Left lung (tissue), 10 donors: ENCODE data around the gene DHRSX. TPM values are rescaled to one million over a fixed set of nuclear protein-coding genes. Genes with fewer than 3 reads are reported as not detected.

Experiments
- ATAC-seq: fragments of 200-7000 bp; cut with Tn5 transposase; one replicate; pipeline ENCODE4 v1.9.1; 2020; ENCODE audit warnings: moderate library complexity
- DNase-seq, 4 donors: peaks; one replicate each; pipeline ENCODE4 v3.0.0-alpha.2; 2013 to 2020
- H3K27ac ChIP-seq, 2 donors: fragments of 200-600 bp; sonication (generic) in 1 of 2; one replicate each; pipeline versions ENCODE4 v1.5.0 to v1.8.0; 2020 to 2021
- H3K27me3 ChIP-seq, 2 donors: fragments of 200-600 bp; sonication (generic) in 1 of 2; one replicate each; pipeline versions ENCODE4 v1.5.0 to v1.8.0; 2020 to 2021
- H3K36me3 ChIP-seq, 2 donors: fragments of 200-600 bp; sonication (generic) in 1 of 2; one replicate each; pipeline versions ENCODE4 v1.5.0 to v1.8.0; 2020 to 2021
- H3K4me1 ChIP-seq, 2 donors: fragments of 200-600 bp; one replicate each; pipeline ENCODE4 v1.8.0; 2021
- H3K4me3 ChIP-seq, 2 donors: fragments of 200-600 bp; sonication (generic) in 1 of 2; one replicate each; pipeline versions ENCODE4 v1.5.0 to v1.8.0; 2020 to 2021; ENCODE audit warnings: mild to moderate bottlenecking in 1 of 2
- H3K9me3 ChIP-seq, 2 donors: fragments of 200-600 bp; sonication (generic) in 1 of 2; one replicate each; pipeline versions ENCODE4 v1.5.0 to v1.8.0; 2020 to 2021
- intact Hi-C, 2 donors: fragments of 100-400 bp; cut with DNase I; formaldehyde crosslinking; loops; one replicate each; pipeline versions ENCODE4 v1.11.2 to v1.14.2; 2022
- polyA plus RNA-seq, 6 donors: library from polyadenylated mRNA; unstranded; fragments of 120-200 nt; gene quantifications; one replicate each; pipeline ENCODE4 v1.2.1, GENCODE V29; 2013; ENCODE audit not compliant: insufficient read length in 6 of 6
- total RNA-seq, 2 donors: library from RNA; stranded (reverse); fragmentation: NEBNext Ultra II Directional; extraction: Animal tissue kit (Norgen Biotek cat#: 25700); gene quantifications; one replicate each; pipeline ENCODE4 v1.2.1, GENCODE V29; 2021
- TF ChIP-seq, protein P1 (sequence below), 2 donors: fragments of 200-600 bp; sonication (generic) in 1 of 2; IDR thresholded peaks; one replicate each; pipeline versions ENCODE4 v1.5.0 to v1.8.0; 2021; ENCODE audit warnings: antibody characterized with exemption in 2 of 2
- donor health status: DM: no; HTN: yes; CAD: no.
- donor health status: DM: no; HTN: no; CAD: no.

Gene DHRSX
- total and polyA plus RNA-seq, 8 donors: 20.2 to 31.5 (median 26.8) TPM

DNA sequence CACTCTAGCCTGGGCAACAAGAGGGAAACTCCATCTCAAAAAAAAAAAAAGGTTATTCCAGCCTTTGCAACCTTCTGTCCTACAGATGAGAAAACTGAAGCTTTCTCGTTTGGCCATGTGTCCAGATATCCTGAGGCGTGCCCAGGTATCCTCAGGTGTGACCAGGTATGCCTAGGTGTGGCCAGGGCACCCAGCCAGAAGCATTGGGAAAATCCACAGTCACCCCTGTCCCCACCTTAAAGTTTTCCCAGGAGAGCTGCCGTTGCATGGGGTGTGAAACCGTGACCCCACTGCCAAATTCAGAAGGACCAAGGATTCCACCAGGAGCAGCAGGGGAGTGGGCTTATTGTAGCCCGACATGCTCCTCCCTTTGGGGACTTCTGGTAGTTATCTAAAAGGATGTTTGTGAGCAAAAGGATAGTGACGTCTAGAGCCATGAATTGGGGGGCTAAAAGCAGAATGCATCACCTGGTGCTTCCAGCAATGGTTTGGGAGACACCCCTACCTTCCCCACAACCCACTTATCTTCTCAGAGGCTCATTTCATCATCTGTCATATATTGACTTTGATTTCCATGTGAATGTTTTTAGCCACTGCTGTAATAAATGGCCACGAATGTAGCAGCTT lies 4.0 kb upstream of the DHRSX start:
- DNase-seq (no peak), ATAC-seq (no peak)
- Histone ChIP-seq H3K4me3 (no peak overlapping the region), H3K36me3 (no peaks in the 10 kb centered on the region), H3K27me3 (no peaks in the 10 kb centered on the region), H3K4me1 (peaks cover under 1 to 2% of the 10 kb centered on the region in 2 donors), H3K27ac (no peak overlapping the region), H3K9me3 (no peaks in the 10 kb centered on the region)
- intact Hi-C loops: no loop called here
- TF ChIP-seq, protein P1, sequence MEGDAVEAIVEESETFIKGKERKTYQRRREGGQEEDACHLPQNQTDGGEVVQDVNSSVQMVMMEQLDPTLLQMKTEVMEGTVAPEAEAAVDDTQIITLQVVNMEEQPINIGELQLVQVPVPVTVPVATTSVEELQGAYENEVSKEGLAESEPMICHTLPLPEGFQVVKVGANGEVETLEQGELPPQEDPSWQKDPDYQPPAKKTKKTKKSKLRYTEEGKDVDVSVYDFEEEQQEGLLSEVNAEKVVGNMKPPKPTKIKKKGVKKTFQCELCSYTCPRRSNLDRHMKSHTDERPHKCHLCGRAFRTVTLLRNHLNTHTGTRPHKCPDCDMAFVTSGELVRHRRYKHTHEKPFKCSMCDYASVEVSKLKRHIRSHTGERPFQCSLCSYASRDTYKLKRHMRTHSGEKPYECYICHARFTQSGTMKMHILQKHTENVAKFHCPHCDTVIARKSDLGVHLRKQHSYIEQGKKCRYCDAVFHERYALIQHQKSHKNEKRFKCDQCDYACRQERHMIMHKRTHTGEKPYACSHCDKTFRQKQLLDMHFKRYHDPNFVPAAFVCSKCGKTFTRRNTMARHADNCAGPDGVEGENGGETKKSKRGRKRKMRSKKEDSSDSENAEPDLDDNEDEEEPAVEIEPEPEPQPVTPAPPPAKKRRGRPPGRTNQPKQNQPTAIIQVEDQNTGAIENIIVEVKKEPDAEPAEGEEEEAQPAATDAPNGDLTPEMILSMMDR (IDR thresholded peaks at IDR 0.05): no peak

DNA sequence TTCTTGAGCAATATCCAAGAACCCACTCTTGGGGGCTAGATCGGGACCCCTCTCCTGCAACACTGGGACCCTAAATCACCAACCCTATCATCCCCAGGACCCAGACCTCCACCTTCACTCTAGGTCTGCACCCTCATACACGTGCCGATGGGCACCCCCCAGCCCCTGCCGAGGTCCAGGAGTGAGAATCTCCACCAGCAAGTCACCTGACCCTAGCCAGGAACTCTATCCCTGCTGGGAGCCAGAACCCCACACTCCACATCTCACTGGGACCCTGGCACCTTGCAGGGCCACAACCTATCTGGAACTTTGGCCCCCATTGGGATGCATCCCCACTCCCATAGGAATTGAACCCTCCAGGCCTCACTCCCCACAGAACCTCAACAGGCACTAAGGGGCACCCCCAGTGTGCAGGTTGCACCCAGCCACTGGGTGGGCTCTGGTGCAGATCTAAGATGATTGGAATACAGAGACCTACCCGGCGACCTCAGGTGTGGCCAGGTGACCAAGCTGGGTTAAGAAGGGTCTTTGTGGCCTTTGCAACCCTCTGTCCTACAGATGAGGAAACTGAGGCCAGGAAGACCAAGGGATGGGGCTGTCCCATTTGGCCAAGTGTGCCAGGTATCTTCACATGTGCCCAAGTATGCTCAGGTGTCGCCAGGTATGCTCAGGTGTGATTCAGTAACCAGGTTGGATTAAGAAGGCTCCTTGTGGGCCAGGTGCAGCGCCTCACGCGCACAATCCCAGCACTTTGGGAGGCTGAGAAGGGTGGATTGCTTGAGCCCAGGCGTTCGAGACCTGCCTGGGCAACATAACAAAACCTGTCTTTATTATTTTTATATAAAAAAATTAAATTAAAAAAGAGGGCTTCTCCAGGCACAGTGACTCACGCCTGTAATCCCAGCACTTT lies 3.1 kb upstream of the DHRSX start:
- H3K36me3 ChIP-seq: no peaks in the 10 kb centered on the region
- intact Hi-C loops: no loop called here

DNA sequence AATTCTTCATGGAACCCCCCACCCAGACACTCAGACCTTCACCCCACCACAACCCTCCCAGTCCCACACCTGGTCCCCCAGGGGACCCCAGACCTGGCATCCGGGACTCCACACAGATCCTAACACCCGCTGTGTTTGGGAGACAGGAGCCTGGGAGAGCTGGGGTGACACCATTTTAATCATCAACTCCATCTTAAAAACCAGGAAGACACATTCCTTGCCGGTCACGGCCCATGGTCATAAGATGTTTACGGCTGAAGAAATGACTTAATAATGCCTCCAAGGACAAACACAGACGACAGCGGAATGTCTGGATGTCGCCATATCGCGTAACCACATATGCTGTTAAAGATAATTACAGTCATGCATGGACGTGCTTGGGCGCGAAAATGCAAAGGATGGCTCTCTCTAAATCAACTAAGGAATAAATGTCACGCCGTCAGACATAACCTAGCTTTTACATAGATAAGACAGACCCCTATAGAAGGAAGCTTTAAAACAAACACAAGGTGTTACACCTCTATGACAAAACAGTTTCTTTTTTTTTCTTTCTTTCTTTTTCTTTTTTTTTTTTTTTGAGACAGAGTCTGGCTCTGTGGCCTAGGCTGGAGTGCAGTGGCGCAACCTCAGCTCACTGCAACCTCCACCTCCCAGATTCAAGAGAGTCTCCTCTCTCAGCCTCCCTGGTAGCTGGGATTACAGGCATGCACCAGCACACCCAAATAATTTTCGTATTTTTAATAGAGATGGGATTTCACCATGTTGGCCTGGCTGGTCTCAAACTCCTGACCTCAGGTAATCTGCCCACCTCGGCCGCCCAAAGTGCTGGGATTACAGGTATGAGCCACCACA lies 2.1 kb upstream of the DHRSX start:
- Histone ChIP-seq H3K36me3 (no peaks in the 10 kb centered on the region), H3K4me3 (no peak overlapping the region), H3K27me3 (no peaks in the 10 kb centered on the region), H3K4me1 (peaks cover 17 to 22% of the 10 kb centered on the region in 2 donors), H3K27ac (no peak overlapping the region), H3K9me3 (no peaks in the 10 kb centered on the region)
- TF ChIP-seq, protein P1 (IDR thresholded peaks at IDR 0.05): no peak
- intact Hi-C loops: no loop called here
- ATAC-seq (no peak), DNase-seq (peak in 1 of 4 donors; percentile 19)

More for the DNA sequence above, 3.1 kb upstream of the DHRSX start:
- DNase-seq (no peak), ATAC-seq (no peak)
- Histone ChIP-seq H3K27me3 (no peaks in the 10 kb centered on the region), H3K4me3 (no peak overlapping the region), H3K4me1 (peaks cover 10 to 12% of the 10 kb centered on the region in 2 donors), H3K27ac (no peak overlapping the region), H3K9me3 (no peaks in the 10 kb centered on the region)
- TF ChIP-seq, protein P1 (IDR thresholded peaks at IDR 0.05): no peak

DNA sequence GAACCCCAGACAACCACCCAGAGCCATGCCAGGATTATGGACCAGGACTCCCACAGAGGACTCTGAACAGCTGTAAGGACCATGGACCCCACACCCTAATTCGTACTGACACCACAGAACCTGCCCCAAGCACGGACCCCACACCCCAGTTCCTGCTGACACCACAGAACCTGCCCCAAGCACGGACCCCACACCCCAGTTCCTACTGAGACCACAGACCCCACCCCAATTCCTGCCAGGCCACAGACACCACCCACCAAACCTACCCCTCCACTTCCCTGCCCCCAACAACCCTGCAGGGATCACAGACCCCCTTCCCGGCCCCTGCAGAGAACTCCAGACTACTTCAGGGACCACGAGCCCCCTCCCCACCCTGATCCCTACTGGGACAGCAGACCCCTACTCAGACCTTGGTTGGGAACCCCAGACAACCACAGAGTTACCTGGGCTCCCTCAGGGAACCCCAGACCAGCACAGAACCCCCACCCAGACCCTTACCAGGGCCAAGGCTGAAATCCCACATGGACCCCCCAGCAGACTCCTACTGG lies 1.4 kb upstream of the DHRSX start:
- Histone ChIP-seq H3K9me3 (no peaks in the 10 kb centered on the region), H3K4me3 (no peak overlapping the region), H3K27ac (no peak overlapping the region), H3K36me3 (no peaks in the 10 kb centered on the region), H3K27me3 (no peaks in the 10 kb centered on the region), H3K4me1 (peaks cover 20 to 29% of the 10 kb centered on the region in 2 donors)
- DNase-seq (peak in 1 of 4 donors; percentile 32), ATAC-seq (no peak)
- TF ChIP-seq, protein P1 (IDR thresholded peaks at IDR 0.05): no peak
- intact Hi-C loops: no loop called here
